EH (cell line): Measurements from ENCODE around the gene STRAP.
A peak's percentile ranks its signal among the peaks of the same experiment; 100 is the strongest.
"Not testable (repeated sequence)": the region's sequence is repeated elsewhere in the genome, so short reads cannot be mapped to it uniquely, and the experiment has no call there.

Experiments used
- DNase-seq: peaks from one replicate; pipeline ENCODE4 v3.0.0-alpha.2; 2015; ENCODE audit warnings: low read depth

The STRAP gene

GRCh38 chr12:15928346-15928745, 46.2 kb downstream of the STRAP start:
- DNase-seq, result peak; percentile 93

- no peak for DNase-seq
Measured at GRCh38 chr12:15928870-15929571, 46.8 kb downstream of the STRAP start.

- no peak for DNase-seq
Measured at GRCh38 chr12:15931590-15932053, 49.4 kb downstream of the STRAP start.

- DNase-seq, result no peak
Measured at GRCh38 chr12:15932327-15932726, 50.1 kb downstream of the STRAP start.

GRCh38 chr12:15932971-15933370, 50.8 kb downstream of the STRAP start:
- DNase-seq, result no peak

GRCh38 chr12:15933751-15934150, 51.6 kb downstream of the STRAP start:
- peak; percentile 50 for DNase-seq

- DNase-seq, result no peak
Measured at GRCh38 chr12:15936751-15937150, 54.6 kb downstream of the STRAP start.

GRCh38 chr12:15937902-15938301, 55.7 kb downstream of the STRAP start:
- no peak for DNase-seq

GRCh38 chr12:15939111-15939510, 56.9 kb downstream of the STRAP start:
- DNase-seq, result no peak

GRCh38 chr12:15942475-15942874, 60.3 kb downstream of the STRAP start:
- no peak for DNase-seq

- DNase-seq, result not testable (repeated sequence)
Measured at GRCh38 chr12:15943519-15943918, 61.3 kb downstream of the STRAP start.

- DNase-seq, result not testable (repeated sequence)
Measured at GRCh38 chr12:15948461-15948860, 66.3 kb downstream of the STRAP start.
